Endodermal cell (in vitro differentiated cells): ENCODE data around the gene IQGAP2. TPM values are rescaled to one million over a fixed set of nuclear protein-coding genes. Genes with fewer than 3 reads are reported as not detected.

Experiments
- DNase-seq: peaks from one replicate; pipeline ENCODE4 v3.0.0-alpha.2; 2017
- H3K27ac ChIP-seq: 2 replicates; pipeline ENCODE4 v1.5.1; 2013; ENCODE audit warnings: mild to moderate bottlenecking, low read depth, low read length, moderate library complexity
- H3K27me3 ChIP-seq: 2 replicates; pipeline ENCODE4 v1.6.1; 2013; ENCODE audit warnings: mild to moderate bottlenecking, low read length, moderate library complexity; ENCODE audit not compliant: insufficient read depth, control insufficient read depth, poor library complexity, severe bottlenecking
- H3K36me3 ChIP-seq: 2 replicates; pipeline ENCODE4 v1.7.0; 2013; ENCODE audit warnings: mild to moderate bottlenecking, low read length, moderate library complexity; ENCODE audit not compliant: control insufficient read depth, insufficient read depth
- H3K4me1 ChIP-seq: one replicate; pipeline ENCODE4 v1.7.0; 2013; ENCODE audit warnings: low read length; ENCODE audit not compliant: control insufficient read depth, insufficient read depth
- H3K4me3 ChIP-seq: 2 replicates; pipeline ENCODE4 v1.5.1; 2013; ENCODE audit warnings: mild to moderate bottlenecking, low read length, moderate library complexity
- H3K9ac ChIP-seq: 2 replicates; pipeline ENCODE4 v1.6.1; 2013; ENCODE audit warnings: mild to moderate bottlenecking, low read length, moderate library complexity; ENCODE audit not compliant: poor library complexity, severe bottlenecking; ENCODE audit errors: extremely low read depth
- H3K9me3 ChIP-seq: 2 replicates; pipeline ENCODE4 v1.6.1; 2013; ENCODE audit warnings: mild to moderate bottlenecking, low read length, moderate library complexity; ENCODE audit not compliant: control insufficient read depth
- H3K27ac Mint-ChIP-seq: 2 replicates; pipeline ENCODE4 v1.8.0; 2020; ENCODE audit warnings: mixed read lengths
- H3K27me3 Mint-ChIP-seq: 2 replicates; pipeline ENCODE4 v1.8.0; 2021; ENCODE audit warnings: mild to moderate bottlenecking, mixed read lengths; ENCODE audit not compliant: insufficient read depth
- H3K36me3 Mint-ChIP-seq: 2 replicates; pipeline ENCODE4 v1.8.0; 2020; ENCODE audit warnings: low read depth, mixed read lengths
- H3K4me1 Mint-ChIP-seq: 2 replicates; pipeline ENCODE4 v1.8.0; 2020; ENCODE audit warnings: mixed read lengths
- H3K4me3 Mint-ChIP-seq: 2 replicates; pipeline ENCODE4 v1.8.0; 2020; ENCODE audit warnings: mild to moderate bottlenecking, moderate library complexity, mixed read lengths
- H3K9me3 Mint-ChIP-seq: 2 replicates; pipeline ENCODE4 v1.8.0; 2020; ENCODE audit warnings: mild to moderate bottlenecking, mixed read lengths
- CTCF ChIP-seq: fragments of 200-600 bp; sonication (generic); conservative IDR thresholded peaks from 2 replicates; pipeline ENCODE4 v1.5.0; 2021; ENCODE audit warnings: antibody characterized with exemption, mild to moderate bottlenecking
- WGBS, 2 experiments: methylation state at CpG; one replicate each; pipeline versions ENCODE4 v1.1.5 to v1.1.7; 2013; ENCODE audit warnings: missing lambda C conversion rate in 2 of 2, mixed read lengths in 1 of 2; ENCODE audit not compliant: insufficient coverage in 1 of 2, insufficient read length in 1 of 2; 5-methylcytosine and 5-hydroxymethylcytosine counted together
- total RNA-seq, 2 donors: library from RNA; stranded (reverse); fragmentation: NEBNext Ultra II Directional in 1 of 2; extraction: Animal tissue kit (Norgen Biotek cat#: 25700) in 1 of 2; gene quantifications; 2 replicates in 1 of 2; 3 replicates in 1 of 2; pipeline ENCODE4 v1.2.1, GENCODE V29; 2021

The IQGAP2 gene
- total RNA-seq, 2 donors from 2014 or later = 8.3 to 19.4 TPM

- Mint-ChIP-seq H3K27ac (no peak overlapping the region), H3K4me1 (peaks cover 24% of the 10 kb centered on the region), H3K9me3 (peaks cover 9% of the 10 kb centered on the region), H3K36me3 (no peaks in the 10 kb centered on the region), H3K4me3 (no peak overlapping the region), H3K27me3 (peaks cover 93% of the 10 kb centered on the region)
- TF ChIP-seq CTCF = no peak
- Histone ChIP-seq H3K4me3 (no peak overlapping the region), H3K9me3 (peaks cover 4% of the 10 kb centered on the region), H3K36me3 (no peaks in the 10 kb centered on the region), H3K27ac (no peak overlapping the region), H3K27me3 (peaks cover 97% of the 10 kb centered on the region), H3K9ac (no peak overlapping the region), H3K4me1 (peaks cover 9% of the 10 kb centered on the region)
- WGBS, 2 experiments = 80 to 94% methylated on average over 2 to 4 of the region's 4 CpGs
- no peak for DNase-seq
Observed at GRCh38 chr5:76545184-76545583, 142.1 kb downstream of the IQGAP2 start.

- no peak overlapping the region for H3K9ac ChIP-seq
- WGBS, 2 experiments = 87 to 90% methylated on average over 7 to 8 of the region's 8 CpGs
- no peak overlapping the region for H3K4me3 ChIP-seq
- no peak for DNase-seq
- peaks cover 20% of the 10 kb centered on the region for H3K9me3 Mint-ChIP-seq
- no peak overlapping the region for H3K27ac Mint-ChIP-seq
- H3K36me3 Mint-ChIP-seq = peaks cover 3% of the 10 kb centered on the region
- TF ChIP-seq CTCF = no peak
- no peaks in the 10 kb centered on the region for H3K36me3 ChIP-seq
- peaks cover 24% of the 10 kb centered on the region for H3K4me1 Mint-ChIP-seq
- H3K27ac ChIP-seq = no peak overlapping the region
- peaks cover 85% of the 10 kb centered on the region for H3K27me3 ChIP-seq
- peaks cover 5% of the 10 kb centered on the region for H3K9me3 ChIP-seq
- peaks cover 9% of the 10 kb centered on the region for H3K4me1 ChIP-seq
- peaks cover 91% of the 10 kb centered on the region for H3K27me3 Mint-ChIP-seq
- H3K4me3 Mint-ChIP-seq = no peak overlapping the region
Observed at GRCh38 chr5:76546497-76547102, 143.5 kb downstream of the IQGAP2 start.

- Histone ChIP-seq H3K4me1 (peaks cover 9% of the 10 kb centered on the region), H3K9ac (no peak overlapping the region), H3K4me3 (no peak overlapping the region), H3K9me3 (peaks cover 11% of the 10 kb centered on the region), H3K36me3 (no peaks in the 10 kb centered on the region), H3K27ac (no peak overlapping the region), H3K27me3 (peaks cover 83% of the 10 kb centered on the region)
- whole genome bisulfite sequencing, 2 experiments = 90 to 94% methylated on average over 4 of the region's 4 CpGs
- peaks cover 24% of the 10 kb centered on the region for H3K4me1 Mint-ChIP-seq
- H3K9me3 Mint-ChIP-seq = peaks cover 26% of the 10 kb centered on the region
- H3K27me3 Mint-ChIP-seq = peaks cover 91% of the 10 kb centered on the region
- no peak for TF ChIP-seq CTCF
- H3K27ac Mint-ChIP-seq = no peak overlapping the region
- H3K36me3 Mint-ChIP-seq = peaks cover 7% of the 10 kb centered on the region
- no peak for DNase-seq
- H3K4me3 Mint-ChIP-seq = no peak overlapping the region
Observed at GRCh38 chr5:76547242-76547890, 144.3 kb downstream of the IQGAP2 start.
